Measurements from ENCODE around the gene AP4S1. TPM values are rescaled to one million over a fixed set of nuclear protein-coding genes. Genes with fewer than 3 reads are reported as not detected.

AP4S1 gene
- total and polyA plus RNA-seq, 12 donors: 4.4 to 20.6 (median 7.3) TPM

DNA sequence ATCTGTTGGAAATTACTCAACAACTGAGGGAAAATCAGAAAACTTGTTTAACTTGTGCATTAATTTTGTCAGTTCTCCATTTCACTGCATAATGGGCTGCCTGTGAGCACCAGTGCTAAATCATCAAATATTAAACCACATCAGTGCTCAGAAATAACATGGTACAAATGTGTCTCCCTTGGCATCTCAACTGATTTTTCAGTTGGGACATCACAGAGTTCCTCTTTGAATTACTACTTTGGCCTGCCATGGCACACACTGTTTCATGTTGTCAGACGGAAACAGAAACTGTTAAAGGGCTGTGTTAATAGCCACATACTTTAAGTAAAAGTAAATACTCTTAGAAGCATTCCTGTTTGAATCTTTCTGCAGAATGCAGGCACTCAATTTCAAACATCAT is 42.8 kb downstream of the AP4S1 start:
- H3K36me3 ChIP-seq (replicated peaks in 1 of 2): no peaks in the 10 kb centered on the region
- H3K9me3 ChIP-seq (replicated peaks in 1 of 3): no peaks in the 10 kb centered on the region
- WGBS, 4 donors: 74 to 85% (median 80%) methylated on average over 1 of the region's 1 CpG
- no peak for TF ChIP-seq POLR2A (IDR thresholded peaks at IDR 0.05)
- TF ChIP-seq, protein P1, sequence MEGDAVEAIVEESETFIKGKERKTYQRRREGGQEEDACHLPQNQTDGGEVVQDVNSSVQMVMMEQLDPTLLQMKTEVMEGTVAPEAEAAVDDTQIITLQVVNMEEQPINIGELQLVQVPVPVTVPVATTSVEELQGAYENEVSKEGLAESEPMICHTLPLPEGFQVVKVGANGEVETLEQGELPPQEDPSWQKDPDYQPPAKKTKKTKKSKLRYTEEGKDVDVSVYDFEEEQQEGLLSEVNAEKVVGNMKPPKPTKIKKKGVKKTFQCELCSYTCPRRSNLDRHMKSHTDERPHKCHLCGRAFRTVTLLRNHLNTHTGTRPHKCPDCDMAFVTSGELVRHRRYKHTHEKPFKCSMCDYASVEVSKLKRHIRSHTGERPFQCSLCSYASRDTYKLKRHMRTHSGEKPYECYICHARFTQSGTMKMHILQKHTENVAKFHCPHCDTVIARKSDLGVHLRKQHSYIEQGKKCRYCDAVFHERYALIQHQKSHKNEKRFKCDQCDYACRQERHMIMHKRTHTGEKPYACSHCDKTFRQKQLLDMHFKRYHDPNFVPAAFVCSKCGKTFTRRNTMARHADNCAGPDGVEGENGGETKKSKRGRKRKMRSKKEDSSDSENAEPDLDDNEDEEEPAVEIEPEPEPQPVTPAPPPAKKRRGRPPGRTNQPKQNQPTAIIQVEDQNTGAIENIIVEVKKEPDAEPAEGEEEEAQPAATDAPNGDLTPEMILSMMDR (IDR thresholded peaks at IDR 0.05): no peak
- peak in 2 of 7 donors; percentile 17 to 26 for DNase-seq
- H3K27me3 ChIP-seq: no peaks in the 10 kb centered on the region
- intact Hi-C loops (cut with DNase I): no loop called here
- H3K4me1 ChIP-seq (replicated peaks in 1 of 2): peaks cover 0 to 6% of the 10 kb centered on the region in 2 donors
- no peak overlapping the region for H3K4me3 ChIP-seq
- H3K27ac ChIP-seq: no peak overlapping the region

DNA sequence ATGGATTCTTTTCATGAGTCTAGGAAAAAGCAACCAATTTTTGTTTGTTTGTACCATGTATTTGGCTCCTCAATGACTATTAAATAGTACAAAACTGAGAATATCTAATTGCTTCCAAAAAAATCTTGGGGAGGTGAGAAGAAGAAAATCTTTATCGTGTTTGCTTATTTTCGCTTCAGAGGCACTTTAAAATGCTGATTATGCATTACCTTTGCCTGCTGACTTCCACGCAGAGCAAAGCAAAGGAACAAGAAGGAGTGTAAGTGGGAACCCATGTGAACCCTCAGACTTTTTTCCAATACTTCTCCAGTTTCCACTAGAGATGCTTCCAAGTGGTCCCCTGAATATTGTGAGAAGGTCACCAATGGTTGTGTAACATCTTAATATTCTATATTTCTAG is 43.9 kb downstream of the AP4S1 start:
- Histone ChIP-seq H3K4me1 (replicated peaks in 1 of 2) (peaks cover 0 to 6% of the 10 kb centered on the region in 2 donors), H3K4me3 (no peak overlapping the region), H3K36me3 (replicated peaks in 1 of 2) (no peaks in the 10 kb centered on the region), H3K9me3 (replicated peaks in 1 of 3) (no peaks in the 10 kb centered on the region), H3K27ac (no peak overlapping the region), H3K27me3 (no peaks in the 10 kb centered on the region)
- intact Hi-C loops (cut with DNase I): no loop called here
- TF ChIP-seq, protein P1 (IDR thresholded peaks at IDR 0.05): no peak
- TF ChIP-seq POLR2A (IDR thresholded peaks at IDR 0.05): no peak
- 79 to 88% (median 84%) methylated on average over 3 of the region's 3 CpGs for WGBS, 4 donors
- no peak for DNase-seq

DNA sequence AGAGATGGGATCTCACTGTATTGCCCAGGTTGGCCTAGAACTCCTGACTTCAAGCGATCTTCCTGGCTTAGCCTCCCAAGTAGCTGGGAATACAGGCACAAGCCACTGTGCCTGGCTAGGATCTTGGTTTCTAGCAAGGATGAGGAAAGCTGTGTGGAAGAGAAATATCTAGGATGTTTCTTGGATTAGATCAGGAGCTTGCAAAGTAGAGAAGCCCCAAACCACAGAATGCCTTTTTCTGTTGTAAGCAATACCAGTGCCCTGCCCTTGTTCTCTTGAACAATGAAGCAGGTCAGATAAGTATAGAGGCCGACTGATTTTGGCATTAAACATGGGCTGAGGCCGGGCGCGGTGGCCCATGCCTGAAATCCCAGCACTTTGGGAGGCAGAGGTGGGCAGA is 45.0 kb downstream of the AP4S1 start:
- no peak for DNase-seq
- TF ChIP-seq, protein P1 (IDR thresholded peaks at IDR 0.05): no peak
- TF ChIP-seq POLR2A (IDR thresholded peaks at IDR 0.05): no peak
- peaks cover 0 to 6% of the 10 kb centered on the region in 2 donors for H3K4me1 ChIP-seq (replicated peaks in 1 of 2)
- no peaks in the 10 kb centered on the region for H3K36me3 ChIP-seq (replicated peaks in 1 of 2)
- intact Hi-C loops (cut with DNase I): no loop called here
- 90 to 99% (median 94%) methylated on average over 5 of the region's 5 CpGs for WGBS, 4 donors
- H3K27me3 ChIP-seq: no peaks in the 10 kb centered on the region
- H3K4me3 ChIP-seq: no peak overlapping the region
- no peak overlapping the region for H3K27ac ChIP-seq
- no peaks in the 10 kb centered on the region for H3K9me3 ChIP-seq (replicated peaks in 1 of 3)

DNA sequence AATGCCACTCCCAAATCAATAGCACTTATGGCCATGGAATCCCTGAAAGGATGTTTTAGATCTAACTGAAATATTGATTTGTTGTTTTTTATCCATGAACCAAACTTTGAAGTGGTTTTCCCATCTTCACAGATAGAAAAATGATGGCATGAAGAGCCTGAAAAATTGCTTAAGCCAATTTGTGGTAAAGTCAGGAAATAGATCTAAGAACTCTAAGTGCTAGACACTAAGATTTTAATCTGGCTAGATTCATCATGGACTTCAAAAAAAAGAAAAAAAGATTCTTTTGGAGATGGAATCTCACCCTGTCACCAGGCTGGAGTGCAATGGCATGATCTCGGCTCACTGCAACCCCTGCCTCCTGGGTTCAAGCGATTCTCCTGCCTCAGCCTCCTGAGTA is 45.7 kb downstream of the AP4S1 start:
- intact Hi-C loops (cut with DNase I): no loop called here
- 94 to 100% (median 98%) methylated on average over 2 of the region's 2 CpGs for WGBS, 4 donors

More for the DNA sequence above, 45.7 kb downstream of the AP4S1 start:
- H3K36me3 ChIP-seq (replicated peaks in 1 of 2): no peaks in the 10 kb centered on the region
- DNase-seq: no peak
- H3K27ac ChIP-seq: no peak overlapping the region
- H3K4me3 ChIP-seq: no peak overlapping the region
- no peak for TF ChIP-seq POLR2A (IDR thresholded peaks at IDR 0.05)
- TF ChIP-seq, protein P1 (IDR thresholded peaks at IDR 0.05): no peak
- no peaks in the 10 kb centered on the region for H3K27me3 ChIP-seq
- peaks cover 0 to 1% of the 10 kb centered on the region in 2 donors for H3K4me1 ChIP-seq (replicated peaks in 1 of 2)
- H3K9me3 ChIP-seq (replicated peaks in 1 of 3): no peaks in the 10 kb centered on the region
